Measurements from ENCODE around the gene ZNF532.

Gene ZNF532

GRCh38 chr18:58862851-58863538 lies 1.7 kb upstream of the ZNF532 start:
- no peaks in the 10 kb centered on the region for H4K20me1 ChIP-seq (ENCODE audit: insufficient read depth, low read length)
- no peaks in the 10 kb centered on the region for H3K9me3 ChIP-seq (replicated peaks; ENCODE audit: insufficient read depth, low read length)
- peak overlapping the region; percentile 54; the same call in 1 of the 2 replicates for H3K9ac ChIP-seq (ENCODE audit: low read length)
- no peaks in the 10 kb centered on the region for H3K79me2 ChIP-seq (ENCODE audit: low read length)
- TF ChIP-seq EZH2 (optimal IDR thresholded peaks at IDR 0.05; ENCODE audit: low read depth, low read length), result no peak
- TF ChIP-seq, protein P1, sequence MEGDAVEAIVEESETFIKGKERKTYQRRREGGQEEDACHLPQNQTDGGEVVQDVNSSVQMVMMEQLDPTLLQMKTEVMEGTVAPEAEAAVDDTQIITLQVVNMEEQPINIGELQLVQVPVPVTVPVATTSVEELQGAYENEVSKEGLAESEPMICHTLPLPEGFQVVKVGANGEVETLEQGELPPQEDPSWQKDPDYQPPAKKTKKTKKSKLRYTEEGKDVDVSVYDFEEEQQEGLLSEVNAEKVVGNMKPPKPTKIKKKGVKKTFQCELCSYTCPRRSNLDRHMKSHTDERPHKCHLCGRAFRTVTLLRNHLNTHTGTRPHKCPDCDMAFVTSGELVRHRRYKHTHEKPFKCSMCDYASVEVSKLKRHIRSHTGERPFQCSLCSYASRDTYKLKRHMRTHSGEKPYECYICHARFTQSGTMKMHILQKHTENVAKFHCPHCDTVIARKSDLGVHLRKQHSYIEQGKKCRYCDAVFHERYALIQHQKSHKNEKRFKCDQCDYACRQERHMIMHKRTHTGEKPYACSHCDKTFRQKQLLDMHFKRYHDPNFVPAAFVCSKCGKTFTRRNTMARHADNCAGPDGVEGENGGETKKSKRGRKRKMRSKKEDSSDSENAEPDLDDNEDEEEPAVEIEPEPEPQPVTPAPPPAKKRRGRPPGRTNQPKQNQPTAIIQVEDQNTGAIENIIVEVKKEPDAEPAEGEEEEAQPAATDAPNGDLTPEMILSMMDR (IDR thresholded peaks at IDR 0.05; ENCODE audit: low read length), result no peak
- no peak for TF ChIP-seq EZH2phosphoT487 (IDR thresholded peaks at IDR 0.05; ENCODE audit: low read length)
- H3K4me3 ChIP-seq (ENCODE audit: low read length), result peak overlapping the region; percentile 32; the same call in 1 of the 2 replicates
- H2AFZ ChIP-seq (ENCODE audit: low read length), result peak overlapping the region; percentile 75
- 0 out of 2 replicates have a peak, but pooled peaks cover 3% of the 10 kb centered on the region for H3F3A ChIP-seq (ENCODE audit: insufficient read depth, low read length)
- 0 out of 2 replicates have a peak, but pooled peaks cover 3% of the 10 kb centered on the region for H3K4me1 ChIP-seq (ENCODE audit: low read length)
- H3K4me2 ChIP-seq (ENCODE audit: low read depth, low read length), result peak overlapping the region; percentile 77
- H3K27me3 ChIP-seq (replicated peaks; ENCODE audit: insufficient read depth, low read length), result no peaks in the 10 kb centered on the region; the same call in 1 of the 2 replicates
- no peaks in the 10 kb centered on the region for H3K9me2 ChIP-seq (replicated peaks; ENCODE audit: insufficient read depth, low read length)
- H3K27ac ChIP-seq (ENCODE audit: low read length), result no peak overlapping the region
- peak; percentile 11 for DNase-seq
- no peaks in the 10 kb centered on the region for H3K36me3 ChIP-seq (replicated peaks; ENCODE audit: insufficient read depth, low read length)

DNA sequence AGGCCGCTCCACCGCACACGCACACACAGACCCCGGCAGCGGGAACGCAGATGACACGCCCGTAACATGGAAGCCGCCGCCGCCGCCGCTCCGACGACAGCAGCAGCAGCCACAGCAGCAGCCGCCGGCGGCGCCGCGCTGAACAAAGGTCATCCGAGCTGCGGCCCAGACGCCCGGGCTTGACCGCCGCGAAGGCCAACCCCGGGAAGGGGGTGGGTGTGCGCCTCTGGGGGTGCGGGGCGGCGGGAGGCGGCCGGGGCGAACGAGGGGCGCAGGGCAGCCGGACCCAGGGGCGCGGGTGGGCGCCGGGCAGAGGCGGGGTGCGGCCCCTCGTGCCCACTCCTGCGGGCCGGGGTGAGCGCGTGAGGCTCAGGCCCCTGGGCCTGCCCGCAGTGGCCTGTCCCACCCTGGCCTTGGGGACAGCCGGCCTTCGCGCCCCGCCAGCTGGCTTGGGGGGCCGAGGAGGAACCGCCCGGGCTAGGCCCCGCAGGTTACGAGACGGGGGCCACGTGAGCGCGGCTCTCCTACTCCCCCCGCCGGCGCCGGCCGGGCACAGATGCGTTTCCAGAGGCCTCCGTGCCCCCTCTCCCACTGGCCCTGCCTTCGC lies 1.0 kb upstream of the ZNF532 start:
- TF ChIP-seq EZH2phosphoT487 (IDR thresholded peaks at IDR 0.05; ENCODE audit: low read length), result no peak
- TF ChIP-seq EZH2 (optimal IDR thresholded peaks at IDR 0.05; ENCODE audit: low read depth, low read length), result no peak
- TF ChIP-seq, protein P1 (IDR thresholded peaks at IDR 0.05; ENCODE audit: low read length), result no peak
- Histone ChIP-seq H3K27ac (ENCODE audit: low read length) (no peak overlapping the region), H3K4me3 (ENCODE audit: low read length) (no peak overlapping the region; the same call in 1 of the 2 replicates), H3K9me2 (replicated peaks; ENCODE audit: insufficient read depth, low read length) (no peaks in the 10 kb centered on the region), H4K20me1 (ENCODE audit: insufficient read depth, low read length) (no peaks in the 10 kb centered on the region), H3K4me1 (ENCODE audit: low read length) (0 out of 2 replicates have a peak, but pooled peaks cover 3% of the 10 kb centered on the region), H3F3A (ENCODE audit: insufficient read depth, low read length) (0 out of 2 replicates have a peak, but pooled peaks cover 3% of the 10 kb centered on the region), H3K9me3 (replicated peaks; ENCODE audit: insufficient read depth, low read length) (no peaks in the 10 kb centered on the region), H3K9ac (ENCODE audit: low read length) (no peak overlapping the region), H3K36me3 (replicated peaks; ENCODE audit: insufficient read depth, low read length) (no peaks in the 10 kb centered on the region), H3K79me2 (ENCODE audit: low read length) (no peaks in the 10 kb centered on the region), H3K4me2 (ENCODE audit: low read depth, low read length) (no peak overlapping the region), H2AFZ (ENCODE audit: low read length) (no peak overlapping the region), H3K27me3 (replicated peaks; ENCODE audit: insufficient read depth, low read length) (no peaks in the 10 kb centered on the region; the same call in 1 of the 2 replicates)
- DNase-seq, result peak; percentile 42

DNA sequence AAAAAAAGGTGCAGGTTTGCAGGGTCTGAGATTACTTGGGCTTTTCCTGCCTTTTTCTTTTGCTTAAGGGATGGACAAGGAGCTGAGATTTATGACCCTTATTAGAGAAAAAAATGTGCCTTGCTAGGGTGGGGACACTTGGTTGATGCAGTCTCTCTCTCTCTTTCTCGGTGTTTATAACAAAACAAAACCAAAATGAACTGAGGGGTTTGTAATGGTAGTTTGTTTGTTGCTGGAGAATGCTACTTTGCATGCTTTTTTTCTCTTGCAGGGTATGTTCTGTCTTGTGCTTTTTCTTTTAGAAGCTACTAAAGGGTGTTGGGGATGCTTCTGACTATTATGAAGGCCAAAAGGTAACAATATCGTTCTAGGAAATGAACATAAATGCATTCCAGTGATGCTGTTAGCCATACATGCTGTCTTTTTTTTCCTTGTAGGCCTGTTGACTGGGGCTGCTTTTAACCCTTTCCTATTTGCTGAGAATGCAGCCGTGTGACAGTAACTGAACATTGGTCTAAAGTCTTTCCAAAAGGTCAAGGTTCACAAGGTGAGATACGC lies 435 bp downstream of the ZNF532 start:
- Histone ChIP-seq H4K20me1 (ENCODE audit: insufficient read depth, low read length) (no peaks in the 10 kb centered on the region), H3K9ac (ENCODE audit: low read length) (no peak overlapping the region), H3K4me1 (ENCODE audit: low read length) (0 out of 2 replicates have a peak, but pooled peaks cover 3% of the 10 kb centered on the region), H2AFZ (ENCODE audit: low read length) (no peak overlapping the region), H3K4me3 (ENCODE audit: low read length) (no peak overlapping the region), H3K27me3 (replicated peaks; ENCODE audit: insufficient read depth, low read length) (no peaks in the 10 kb centered on the region; the same call in 1 of the 2 replicates), H3K79me2 (ENCODE audit: low read length) (no peaks in the 10 kb centered on the region), H3K27ac (ENCODE audit: low read length) (no peak overlapping the region), H3F3A (ENCODE audit: insufficient read depth, low read length) (0 out of 2 replicates have a peak, but pooled peaks cover 3% of the 10 kb centered on the region), H3K9me3 (replicated peaks; ENCODE audit: insufficient read depth, low read length) (no peaks in the 10 kb centered on the region), H3K9me2 (replicated peaks; ENCODE audit: insufficient read depth, low read length) (no peaks in the 10 kb centered on the region), H3K36me3 (replicated peaks; ENCODE audit: insufficient read depth, low read length) (no peaks in the 10 kb centered on the region), H3K4me2 (ENCODE audit: low read depth, low read length) (no peak overlapping the region)
- DNase-seq, result no peak
- TF ChIP-seq, protein P1 (IDR thresholded peaks at IDR 0.05; ENCODE audit: low read length), result no peak
- TF ChIP-seq EZH2 (optimal IDR thresholded peaks at IDR 0.05; ENCODE audit: low read depth, low read length), result no peak
- TF ChIP-seq EZH2phosphoT487 (IDR thresholded peaks at IDR 0.05; ENCODE audit: low read length), result no peak
